IMR-90 (cell line): ENCODE data around the gene SASS6. TPM values are rescaled to one million over a fixed set of nuclear protein-coding genes. Genes with fewer than 3 reads are reported as not detected.
A peak's percentile ranks its signal among the peaks of the same experiment; 100 is the strongest.

Source experiments
- BHLHE40 ChIP-seq: fragments of 150-350 bp; IDR thresholded peaks from 2 replicates; pipeline ENCODE4 v1.6.1; 2016; ENCODE audit warnings: mild to moderate bottlenecking, low read depth, low read length
- ELK1 ChIP-seq: fragments of 150-350 bp; IDR thresholded peaks from 2 replicates; pipeline ENCODE4 v1.6.1; 2016; ENCODE audit warnings: low read depth, mild to moderate bottlenecking, low read length, moderate library complexity, borderline replicate concordance
- RAD21 ChIP-seq: IDR thresholded peaks from 2 replicates; pipeline ENCODE4 v1.6.1; 2012; ENCODE audit warnings: low read length, improper control_type of control experiment
- polyA plus RNA-seq, 3 experiments: library from polyadenylated mRNA; depleted of rRNA; stranded (reverse); fragments of >200 nt; gene quantifications; 2 replicates each; pipeline ENCODE4 v1.2.3, GENCODE V29; 2012; ENCODE audit warnings: low replicate concordance in 1 of 3
- total RNA-seq: library from RNA; depleted of rRNA; stranded (reverse); fragments of >200 nt; gene quantifications from 2 replicates; pipeline ENCODE4 v1.2.3, GENCODE V29; 2012
- TF ChIP-seq, protein P1 (sequence below): conservative IDR thresholded peaks from 2 replicates; pipeline ENCODE4 v1.5.1; 2012; ENCODE audit warnings: mild to moderate bottlenecking, low read depth, low read length, improper control_type of control experiment

SASS6 gene
- total and polyA plus RNA-seq, 2 of the 4 experiments (the other 2 are of a cell fraction): 1.1 to 2.7 TPM

DNA sequence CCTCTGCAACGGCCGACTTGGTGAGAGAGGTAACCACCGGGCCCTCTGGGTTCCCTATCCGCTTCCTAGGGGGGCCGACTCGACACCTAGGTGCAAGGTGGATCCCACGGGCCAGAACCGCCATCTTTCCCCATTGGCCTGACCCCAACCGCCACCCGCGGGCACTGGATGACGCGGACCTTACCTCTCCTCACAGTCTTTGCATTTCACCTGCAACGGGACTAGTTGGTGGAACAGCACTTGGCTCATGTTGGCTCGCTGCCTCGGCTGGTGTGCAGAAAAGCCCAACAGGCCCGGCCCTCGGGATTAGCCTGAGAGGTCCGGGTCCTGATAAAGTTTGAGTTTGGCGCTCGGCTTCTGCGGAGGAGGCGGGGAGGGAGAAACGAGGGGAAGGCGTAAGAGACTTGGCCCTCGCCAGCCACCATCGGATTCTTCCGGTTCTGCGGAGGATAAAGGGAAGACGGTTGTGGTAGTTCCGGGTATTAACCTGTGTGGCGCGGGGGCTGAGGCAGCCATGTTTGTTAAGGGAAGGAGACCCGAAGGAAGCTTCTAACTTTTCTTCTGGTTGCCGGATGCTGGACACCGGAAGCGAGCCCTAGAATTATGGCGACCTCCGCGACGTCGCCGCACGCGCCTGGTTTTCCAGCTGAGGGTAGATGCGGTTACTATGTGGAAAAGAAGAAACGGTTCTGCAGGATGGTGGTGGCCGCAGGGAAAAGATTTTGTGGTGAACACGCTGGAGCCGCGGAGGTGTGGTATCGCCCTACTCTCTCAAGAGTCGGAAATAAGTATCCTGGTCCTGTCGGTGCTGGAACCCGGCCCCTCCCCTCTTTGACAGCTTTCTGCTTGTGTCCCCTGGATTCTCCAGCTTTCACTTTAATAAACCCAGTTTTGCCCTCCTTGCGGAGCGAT lies at the start of gene SASS6, which contains the start of gene TRMT13 (continued):
- TF ChIP-seq ELK1: 0 out of 2 replicates have a peak, but pooled peaks have one; percentile 65
- TF ChIP-seq, protein P1, sequence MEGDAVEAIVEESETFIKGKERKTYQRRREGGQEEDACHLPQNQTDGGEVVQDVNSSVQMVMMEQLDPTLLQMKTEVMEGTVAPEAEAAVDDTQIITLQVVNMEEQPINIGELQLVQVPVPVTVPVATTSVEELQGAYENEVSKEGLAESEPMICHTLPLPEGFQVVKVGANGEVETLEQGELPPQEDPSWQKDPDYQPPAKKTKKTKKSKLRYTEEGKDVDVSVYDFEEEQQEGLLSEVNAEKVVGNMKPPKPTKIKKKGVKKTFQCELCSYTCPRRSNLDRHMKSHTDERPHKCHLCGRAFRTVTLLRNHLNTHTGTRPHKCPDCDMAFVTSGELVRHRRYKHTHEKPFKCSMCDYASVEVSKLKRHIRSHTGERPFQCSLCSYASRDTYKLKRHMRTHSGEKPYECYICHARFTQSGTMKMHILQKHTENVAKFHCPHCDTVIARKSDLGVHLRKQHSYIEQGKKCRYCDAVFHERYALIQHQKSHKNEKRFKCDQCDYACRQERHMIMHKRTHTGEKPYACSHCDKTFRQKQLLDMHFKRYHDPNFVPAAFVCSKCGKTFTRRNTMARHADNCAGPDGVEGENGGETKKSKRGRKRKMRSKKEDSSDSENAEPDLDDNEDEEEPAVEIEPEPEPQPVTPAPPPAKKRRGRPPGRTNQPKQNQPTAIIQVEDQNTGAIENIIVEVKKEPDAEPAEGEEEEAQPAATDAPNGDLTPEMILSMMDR: no peak
- peak; percentile 61; the same call in 1 of the 2 replicates for TF ChIP-seq BHLHE40
- no peak for TF ChIP-seq RAD21
